IPS-NIHi11 (cell line): Measurements from ENCODE around the gene LEO1.

ENCODE experiments used
- DNase-seq: peaks from one replicate; pipeline ENCODE4 v3.0.0; 2012; ENCODE audit warnings: mixed read lengths, low spot score

LEO1 gene

GRCh38 chr15:51971375-51972133 is at the start of gene LEO1:
TSS of gene LEO1 (minus strand) at chr15:51971778. CDS start at chr15:51971745, 33 bp downstream.
- DNase-seq, result peak; percentile 98

- peak; percentile 47 for DNase-seq
Observed at GRCh38 chr15:52021128-52021671, 49.6 kb upstream of the LEO1 start.

GRCh38 chr15:52020221-52021085 is 48.9 kb upstream of the LEO1 start:
- no peak for DNase-seq

GRCh38 chr15:52019394-52020220 is 48.0 kb upstream of the LEO1 start:
- DNase-seq, result peak; percentile 89

GRCh38 chr15:52018693-52019393 is 47.3 kb upstream of the LEO1 start, which contains the start of gene MAPK6:
TSS of gene MAPK6 (plus strand) at chr15:52019219. CDS start at chr15:52046461, 27,242 bp downstream.
- DNase-seq, result peak; percentile 98

- DNase-seq, result no peak
Observed at GRCh38 chr15:52018244-52018643, 46.7 kb upstream of the LEO1 start.

- no peak for DNase-seq
Observed at GRCh38 chr15:52016316-52016715, 44.7 kb upstream of the LEO1 start.

- no peak for DNase-seq
Observed at GRCh38 chr15:52014616-52015015, 43.0 kb upstream of the LEO1 start.

GRCh38 chr15:52013151-52013791 is 41.7 kb upstream of the LEO1 start:
- no peak for DNase-seq

- no peak for DNase-seq
Observed at GRCh38 chr15:52012210-52012609, 40.6 kb upstream of the LEO1 start.

GRCh38 chr15:52011711-52012144 is 40.1 kb upstream of the LEO1 start:
- no peak for DNase-seq

GRCh38 chr15:52010633-52011595 is 39.3 kb upstream of the LEO1 start:
- DNase-seq, result no peak

- no peak for DNase-seq
Observed at GRCh38 chr15:52008698-52009434, 37.3 kb upstream of the LEO1 start.

- no peak for DNase-seq
Observed at GRCh38 chr15:52008359-52008697, 36.8 kb upstream of the LEO1 start.

GRCh38 chr15:52006702-52007340 is 35.2 kb upstream of the LEO1 start:
- no peak for DNase-seq

GRCh38 chr15:52005748-52006701 is 34.4 kb upstream of the LEO1 start:
- no peak for DNase-seq

GRCh38 chr15:52004806-52005205 is 33.2 kb upstream of the LEO1 start:
- DNase-seq, result no peak
